Measurements from ENCODE around the gene PTDSS2.
"Not testable (repeated sequence)": the region's sequence is repeated elsewhere in the genome, so short reads cannot be mapped to it uniquely, and the experiment has no call there.

Gene PTDSS2

DNA sequence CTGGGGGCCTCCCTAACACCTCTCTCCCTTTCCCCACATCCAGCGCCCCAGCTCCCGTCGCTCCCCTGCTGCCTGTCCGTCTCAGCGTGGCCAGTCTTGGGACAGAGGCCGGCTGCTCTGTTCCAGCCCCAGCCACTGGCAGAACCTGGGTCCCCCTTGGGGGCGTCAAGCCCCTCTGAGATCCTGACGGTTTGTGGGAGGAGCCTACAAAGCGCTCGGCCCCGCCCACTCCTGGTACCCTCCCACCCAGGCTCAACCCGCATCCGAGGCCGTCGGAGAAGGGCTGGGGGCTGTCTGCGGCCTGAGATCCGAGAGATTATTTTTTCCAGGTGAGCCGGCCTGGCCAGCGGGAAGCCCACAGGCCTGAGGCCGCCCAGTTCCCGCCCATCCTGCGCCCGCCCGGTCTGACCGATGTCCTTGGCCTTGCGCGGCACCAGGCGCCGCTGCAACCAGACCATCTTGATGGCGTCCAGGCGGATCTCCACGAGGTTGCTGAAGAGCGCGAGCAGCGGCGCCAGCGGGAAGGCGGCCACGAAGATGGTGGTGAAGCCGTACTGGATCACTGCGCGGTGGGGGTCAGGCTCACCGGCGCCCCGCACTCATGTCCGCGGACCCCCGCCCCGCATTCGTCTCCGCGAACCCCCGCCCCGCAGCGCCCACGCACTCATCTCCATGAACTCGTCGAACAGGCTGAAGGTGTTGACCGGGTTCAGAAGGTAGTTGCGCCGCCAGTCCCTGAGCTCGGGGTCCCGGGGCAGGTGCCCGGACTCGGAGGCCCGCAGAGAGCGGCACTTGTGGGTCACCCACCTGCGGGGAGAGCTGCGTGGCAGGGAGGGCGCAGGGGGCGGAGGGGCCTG is 29.8 kb upstream of the PTDSS2 start:
- in situ Hi-C loops (cut with MboI; ENCODE audit: low sequenced_read_pairs, unreplicated experiment), result no loop called here
- TF ChIP-seq, protein P1, sequence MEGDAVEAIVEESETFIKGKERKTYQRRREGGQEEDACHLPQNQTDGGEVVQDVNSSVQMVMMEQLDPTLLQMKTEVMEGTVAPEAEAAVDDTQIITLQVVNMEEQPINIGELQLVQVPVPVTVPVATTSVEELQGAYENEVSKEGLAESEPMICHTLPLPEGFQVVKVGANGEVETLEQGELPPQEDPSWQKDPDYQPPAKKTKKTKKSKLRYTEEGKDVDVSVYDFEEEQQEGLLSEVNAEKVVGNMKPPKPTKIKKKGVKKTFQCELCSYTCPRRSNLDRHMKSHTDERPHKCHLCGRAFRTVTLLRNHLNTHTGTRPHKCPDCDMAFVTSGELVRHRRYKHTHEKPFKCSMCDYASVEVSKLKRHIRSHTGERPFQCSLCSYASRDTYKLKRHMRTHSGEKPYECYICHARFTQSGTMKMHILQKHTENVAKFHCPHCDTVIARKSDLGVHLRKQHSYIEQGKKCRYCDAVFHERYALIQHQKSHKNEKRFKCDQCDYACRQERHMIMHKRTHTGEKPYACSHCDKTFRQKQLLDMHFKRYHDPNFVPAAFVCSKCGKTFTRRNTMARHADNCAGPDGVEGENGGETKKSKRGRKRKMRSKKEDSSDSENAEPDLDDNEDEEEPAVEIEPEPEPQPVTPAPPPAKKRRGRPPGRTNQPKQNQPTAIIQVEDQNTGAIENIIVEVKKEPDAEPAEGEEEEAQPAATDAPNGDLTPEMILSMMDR (IDR thresholded peaks at IDR 0.05; ENCODE audit: borderline replicate concordance, control extremely low read depth, extremely low read depth, insufficient read depth, missing control alignments), result no peak
- DNase-seq (ENCODE audit: low spot score), result no peak

DNA sequence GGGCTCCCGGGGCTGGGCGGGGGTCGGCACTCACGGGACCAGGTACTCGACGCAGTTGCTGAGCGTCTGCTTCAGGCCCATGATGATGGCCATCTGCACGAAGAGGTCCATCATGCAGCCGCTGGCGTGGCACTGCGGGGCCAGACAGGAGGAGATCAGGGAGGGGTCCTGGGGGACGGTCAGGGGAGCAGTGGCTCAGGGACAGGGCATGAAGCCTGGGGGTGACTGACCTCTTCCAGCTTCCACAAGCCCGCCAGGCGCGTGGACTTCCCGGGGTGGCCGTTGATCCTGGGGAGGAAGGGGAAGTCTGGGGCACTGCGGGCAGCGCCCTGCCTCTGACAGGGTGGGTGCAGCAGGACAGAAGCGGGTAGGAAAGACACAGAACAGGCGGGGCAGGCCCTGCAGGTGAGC is 29.2 kb upstream of the PTDSS2 start:
- DNase-seq (ENCODE audit: low spot score), result no peak
- TF ChIP-seq, protein P1 (IDR thresholded peaks at IDR 0.05; ENCODE audit: borderline replicate concordance, control extremely low read depth, extremely low read depth, insufficient read depth, missing control alignments), result no peak
- in situ Hi-C loops (cut with MboI; ENCODE audit: low sequenced_read_pairs, unreplicated experiment), result no loop called here

GRCh38 chr11:422249-422656 is 27.8 kb upstream of the PTDSS2 start:
- DNase-seq (ENCODE audit: low spot score), result no peak

DNA sequence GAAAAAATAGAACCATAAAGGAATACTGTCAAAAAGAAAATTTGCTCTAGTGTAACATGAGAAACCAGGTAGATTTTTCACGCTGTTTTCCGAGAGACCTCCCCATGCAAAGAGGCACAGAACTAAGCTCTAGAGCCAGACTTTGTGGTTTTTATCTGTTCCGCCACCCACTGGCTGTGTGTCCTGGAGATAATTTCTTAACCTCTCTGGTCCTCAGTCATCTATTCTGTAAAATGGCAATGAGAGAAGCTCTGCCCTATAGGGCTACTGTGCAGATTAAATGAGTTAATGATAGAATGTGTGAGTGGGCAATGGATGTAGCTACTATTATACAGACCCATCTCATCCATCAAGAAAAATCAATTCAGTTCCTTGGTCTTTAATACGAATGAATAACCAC is 25.8 kb upstream of the PTDSS2 start:
- no peak for DNase-seq (ENCODE audit: low spot score)
- TF ChIP-seq, protein P1 (IDR thresholded peaks at IDR 0.05; ENCODE audit: borderline replicate concordance, control extremely low read depth, extremely low read depth, insufficient read depth, missing control alignments), result no peak
- in situ Hi-C loops (cut with MboI; ENCODE audit: low sequenced_read_pairs, unreplicated experiment), result no loop called here

More at GRCh38 chr11:422249-422656, 27.8 kb upstream of the PTDSS2 start:
- in situ Hi-C loops (cut with MboI; ENCODE audit: low sequenced_read_pairs, unreplicated experiment), result no loop called here
- TF ChIP-seq, protein P1 (IDR thresholded peaks at IDR 0.05; ENCODE audit: borderline replicate concordance, control extremely low read depth, extremely low read depth, insufficient read depth, missing control alignments), result no peak

DNA sequence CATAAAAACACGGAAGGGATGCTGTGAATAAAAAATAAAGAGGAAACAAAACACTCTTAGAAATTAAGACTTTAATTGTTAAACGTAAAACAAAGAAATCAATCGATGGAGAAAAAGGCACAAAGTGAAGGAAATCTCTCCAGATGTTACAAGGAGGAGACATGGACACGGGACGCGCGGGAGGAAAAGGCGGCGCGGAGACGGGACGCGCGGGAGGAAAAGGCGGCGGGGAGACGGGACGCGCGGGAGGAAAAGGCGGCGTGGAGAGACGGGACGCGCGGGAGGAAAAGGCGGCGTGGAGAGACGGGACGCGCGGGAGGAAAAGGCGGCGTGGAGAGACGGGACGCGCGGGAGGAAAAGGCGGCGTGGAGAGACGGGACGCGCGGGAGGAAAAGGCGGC is 25.3 kb upstream of the PTDSS2 start:
- DNase-seq (ENCODE audit: low spot score); in situ Hi-C loops (cut with MboI; ENCODE audit: low sequenced_read_pairs, unreplicated experiment): not testable (repeated sequence)

GRCh38 chr11:425301-425700 is 24.8 kb upstream of the PTDSS2 start:
- no peak for DNase-seq (ENCODE audit: low spot score)
- in situ Hi-C loops (cut with MboI; ENCODE audit: low sequenced_read_pairs, unreplicated experiment), result no loop called here
- TF ChIP-seq, protein P1 (IDR thresholded peaks at IDR 0.05; ENCODE audit: borderline replicate concordance, control extremely low read depth, extremely low read depth, insufficient read depth, missing control alignments), result no peak

GRCh38 chr11:426851-427250 is 23.2 kb upstream of the PTDSS2 start:
- in situ Hi-C loops (cut with MboI; ENCODE audit: low sequenced_read_pairs, unreplicated experiment), result no loop called here
- TF ChIP-seq, protein P1 (IDR thresholded peaks at IDR 0.05; ENCODE audit: borderline replicate concordance, control extremely low read depth, extremely low read depth, insufficient read depth, missing control alignments), result no peak
- no peak for DNase-seq (ENCODE audit: low spot score)
